GM19463 (cell line): ENCODE results near the gene KIDINS220.
"Not testable (repeated sequence)": the region's sequence is repeated elsewhere in the genome, so short reads cannot be mapped to it uniquely, and the experiment has no call there.

Experiments used
- ATAC-seq: cut with Tn5 transposase; IDR thresholded peaks from one replicate; pipeline ENCODE4 v1.9.1; 2021; ENCODE audit warnings: mild to moderate bottlenecking, moderate library complexity; ENCODE audit not compliant: unreplicated experiment

KIDINS220 gene

GRCh38 chr2:8754106-8754776 is 83.2 kb downstream of the KIDINS220 start:
- no peak for ATAC-seq

GRCh38 chr2:8753609-8754008 is 83.8 kb downstream of the KIDINS220 start:
- no peak for ATAC-seq

GRCh38 chr2:8752385-8752784 is 85.0 kb downstream of the KIDINS220 start:
- no peak for ATAC-seq

- no peak for ATAC-seq
Observed at GRCh38 chr2:8750221-8750620, 87.2 kb downstream of the KIDINS220 start.

GRCh38 chr2:8743261-8743660 is 94.2 kb downstream of the KIDINS220 start:
- no peak for ATAC-seq

GRCh38 chr2:8740136-8740535 is 97.3 kb downstream of the KIDINS220 start:
- ATAC-seq, result no peak

- no peak for ATAC-seq
Observed at GRCh38 chr2:8737571-8738175, 99.7 kb downstream of the KIDINS220 start.

- no peak for ATAC-seq
Observed at GRCh38 chr2:8732601-8733000, 104.8 kb downstream of the KIDINS220 start.

GRCh38 chr2:8729939-8730338 is 107.5 kb downstream of the KIDINS220 start:
- no peak for ATAC-seq

- ATAC-seq, result not testable (repeated sequence)
Observed at GRCh38 chr2:8729101-8729500, 108.3 kb downstream of the KIDINS220 start.

GRCh38 chr2:8728305-8729015 is 109.0 kb downstream of the KIDINS220 start:
- no peak for ATAC-seq

GRCh38 chr2:8725838-8726237 is 111.6 kb downstream of the KIDINS220 start:
- no peak for ATAC-seq

GRCh38 chr2:8722986-8723385 is 114.4 kb downstream of the KIDINS220 start:
- no peak for ATAC-seq

- no peak for ATAC-seq
Observed at GRCh38 chr2:8721410-8721809, 116.0 kb downstream of the KIDINS220 start.

- ATAC-seq, result no peak
Observed at GRCh38 chr2:8720741-8721140, 116.7 kb downstream of the KIDINS220 start.

- ATAC-seq, result no peak
Observed at GRCh38 chr2:8719528-8719927, 117.9 kb downstream of the KIDINS220 start.

- no peak for ATAC-seq
Observed at GRCh38 chr2:8714971-8715370, 122.4 kb downstream of the KIDINS220 start.

GRCh38 chr2:8714283-8714682 is 123.1 kb downstream of the KIDINS220 start:
- ATAC-seq, result no peak

- no peak for ATAC-seq
Observed at GRCh38 chr2:8710951-8711350, 126.5 kb downstream of the KIDINS220 start.

- no peak for ATAC-seq
Observed at GRCh38 chr2:8709611-8710010, 127.8 kb downstream of the KIDINS220 start.

GRCh38 chr2:8704906-8705305 is 132.5 kb downstream of the KIDINS220 start:
- ATAC-seq, result no peak
